KMS-11 (cell line): ENCODE results near the gene SLC35G1.

Source experiments
- H2AFZ ChIP-seq: fragments of 200-600 bp; sonication (generic); 2 replicates; pipeline ENCODE4 v1.6.1; 2016; ENCODE audit warnings: antibody characterized with exemption, mixed run types, low read depth
- H3K27ac ChIP-seq: fragments of 200-600 bp; sonication (generic); 2 replicates; pipeline ENCODE4 v1.6.1; 2016; ENCODE audit warnings: mild to moderate bottlenecking, mixed run types
- H3K27me3 ChIP-seq: fragments of 200-600 bp; sonication (generic); 2 replicates; pipeline ENCODE4 v1.6.1; 2017; ENCODE audit warnings: mild to moderate bottlenecking, low read depth, mixed run types, moderate library complexity; ENCODE audit not compliant: insufficient read depth
- H3K36me3 ChIP-seq: fragments of 200-600 bp; sonication (generic); 2 replicates; pipeline ENCODE4 v1.6.1; 2017; ENCODE audit warnings: mild to moderate bottlenecking, mixed run types; ENCODE audit not compliant: insufficient read depth
- H3K4me1 ChIP-seq: fragments of 200-600 bp; sonication (generic); 2 replicates; pipeline ENCODE4 v1.6.1; 2016; ENCODE audit warnings: mild to moderate bottlenecking, low read depth, mixed run types; ENCODE audit not compliant: poor library complexity, severe bottlenecking
- H3K4me2 ChIP-seq: fragments of 200-600 bp; sonication (generic); 2 replicates; pipeline ENCODE4 v1.7.0; 2016; ENCODE audit warnings: mild to moderate bottlenecking, mixed run types
- H3K4me3 ChIP-seq: fragments of 200-600 bp; sonication (generic); IDR thresholded peaks from 2 replicates; pipeline ENCODE4 v1.6.1; 2017; ENCODE audit warnings: low read depth, low read length, mixed read lengths; ENCODE audit not compliant: insufficient read depth
- H3K79me2 ChIP-seq: fragments of 200-600 bp; sonication (generic); 2 replicates; pipeline ENCODE4 v1.6.1; 2016; ENCODE audit warnings: low read depth, mixed run types; ENCODE audit not compliant: insufficient read depth
- H3K9ac ChIP-seq: fragments of 200-600 bp; sonication (generic); 2 replicates; pipeline ENCODE4 v1.6.1; 2016; ENCODE audit warnings: mild to moderate bottlenecking, mixed run types
- H4K20me1 ChIP-seq: fragments of 200-600 bp; sonication (generic); 2 replicates; pipeline ENCODE4 v1.6.1; 2016; ENCODE audit warnings: mild to moderate bottlenecking, mixed run types; ENCODE audit not compliant: insufficient read depth
- TF ChIP-seq, protein P1 (sequence below): fragments of 200-600 bp; sonication (generic); conservative IDR thresholded peaks from 2 replicates; pipeline ENCODE4 v1.6.1; 2017; ENCODE audit warnings: low read depth, mild to moderate bottlenecking, antibody characterized with exemption, low read length, moderate library complexity, mixed read lengths

Gene SLC35G1

DNA sequence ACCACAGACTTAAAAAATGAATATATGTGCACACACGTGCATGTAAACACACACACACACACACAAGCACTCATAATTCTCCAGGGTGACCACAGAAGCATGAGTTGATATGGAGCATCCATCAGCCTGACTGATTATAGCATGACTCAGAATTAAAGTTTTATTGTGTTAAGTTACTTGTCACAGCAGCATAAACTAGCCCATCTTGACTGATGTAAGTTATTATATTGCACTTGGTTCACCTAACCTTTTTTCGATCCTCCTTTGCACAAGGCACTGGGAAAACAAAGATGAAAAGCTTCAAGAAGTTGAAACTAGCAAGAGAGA is 18.8 kb upstream of the SLC35G1 start:
- no peaks in the 10 kb centered on the region for H4K20me1 ChIP-seq
- H2AFZ ChIP-seq = no peak overlapping the region
- peaks cover 6% of the 10 kb centered on the region for H3K4me1 ChIP-seq
- H3K27me3 ChIP-seq = no peaks in the 10 kb centered on the region
- no peaks in the 10 kb centered on the region for H3K36me3 ChIP-seq
- no peak overlapping the region for H3K4me2 ChIP-seq
- H3K27ac ChIP-seq = no peak overlapping the region
- no peaks in the 10 kb centered on the region for H3K79me2 ChIP-seq
- TF ChIP-seq, protein P1, sequence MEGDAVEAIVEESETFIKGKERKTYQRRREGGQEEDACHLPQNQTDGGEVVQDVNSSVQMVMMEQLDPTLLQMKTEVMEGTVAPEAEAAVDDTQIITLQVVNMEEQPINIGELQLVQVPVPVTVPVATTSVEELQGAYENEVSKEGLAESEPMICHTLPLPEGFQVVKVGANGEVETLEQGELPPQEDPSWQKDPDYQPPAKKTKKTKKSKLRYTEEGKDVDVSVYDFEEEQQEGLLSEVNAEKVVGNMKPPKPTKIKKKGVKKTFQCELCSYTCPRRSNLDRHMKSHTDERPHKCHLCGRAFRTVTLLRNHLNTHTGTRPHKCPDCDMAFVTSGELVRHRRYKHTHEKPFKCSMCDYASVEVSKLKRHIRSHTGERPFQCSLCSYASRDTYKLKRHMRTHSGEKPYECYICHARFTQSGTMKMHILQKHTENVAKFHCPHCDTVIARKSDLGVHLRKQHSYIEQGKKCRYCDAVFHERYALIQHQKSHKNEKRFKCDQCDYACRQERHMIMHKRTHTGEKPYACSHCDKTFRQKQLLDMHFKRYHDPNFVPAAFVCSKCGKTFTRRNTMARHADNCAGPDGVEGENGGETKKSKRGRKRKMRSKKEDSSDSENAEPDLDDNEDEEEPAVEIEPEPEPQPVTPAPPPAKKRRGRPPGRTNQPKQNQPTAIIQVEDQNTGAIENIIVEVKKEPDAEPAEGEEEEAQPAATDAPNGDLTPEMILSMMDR = no peak
- no peak overlapping the region for H3K9ac ChIP-seq
- H3K4me3 ChIP-seq = no peak overlapping the region

DNA sequence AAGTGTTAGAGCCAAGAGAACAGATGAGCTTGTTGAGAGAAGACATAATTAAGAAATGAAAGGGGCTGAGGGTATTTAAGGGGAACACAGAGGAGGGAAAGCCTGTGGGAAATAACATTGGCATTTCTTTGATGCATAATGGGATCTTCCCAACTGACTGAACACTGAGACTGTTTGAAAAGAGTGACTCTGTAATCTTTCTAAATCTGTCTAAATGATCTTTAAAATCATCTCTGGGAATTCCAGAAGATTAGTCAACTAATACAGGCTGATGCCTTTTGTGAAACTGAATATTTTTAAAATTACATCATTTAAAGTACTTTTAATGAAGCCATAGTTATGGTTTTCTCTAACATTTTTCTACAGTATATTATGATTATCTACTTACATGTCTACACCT is 17.4 kb upstream of the SLC35G1 start:
- Histone ChIP-seq H3K27ac (no peak overlapping the region), H4K20me1 (no peaks in the 10 kb centered on the region), H3K79me2 (no peaks in the 10 kb centered on the region), H3K27me3 (no peaks in the 10 kb centered on the region), H2AFZ (no peak overlapping the region), H3K4me2 (no peak overlapping the region), H3K9ac (no peak overlapping the region), H3K4me3 (no peak overlapping the region), H3K4me1 (peaks cover 6% of the 10 kb centered on the region), H3K36me3 (no peaks in the 10 kb centered on the region)
- TF ChIP-seq, protein P1 = no peak

DNA sequence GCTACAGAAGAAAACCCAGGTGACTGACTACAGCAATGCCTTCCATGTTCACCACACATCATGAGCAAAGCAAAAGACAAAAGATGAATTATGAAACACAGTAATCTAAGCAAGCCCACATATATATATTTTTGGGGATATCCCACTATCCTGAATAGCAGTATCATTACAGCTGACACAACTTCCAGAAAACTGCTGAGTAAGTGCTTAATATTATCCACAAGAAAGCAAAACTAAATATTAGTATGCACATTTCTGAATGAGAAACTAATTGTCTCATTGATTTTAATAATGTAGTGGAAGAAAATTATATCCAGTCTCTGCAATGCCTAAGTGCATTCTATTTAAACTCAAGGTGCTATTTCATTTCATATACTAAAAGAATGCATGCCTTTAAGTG is 14.5 kb upstream of the SLC35G1 start:
- TF ChIP-seq, protein P1 = no peak

DNA sequence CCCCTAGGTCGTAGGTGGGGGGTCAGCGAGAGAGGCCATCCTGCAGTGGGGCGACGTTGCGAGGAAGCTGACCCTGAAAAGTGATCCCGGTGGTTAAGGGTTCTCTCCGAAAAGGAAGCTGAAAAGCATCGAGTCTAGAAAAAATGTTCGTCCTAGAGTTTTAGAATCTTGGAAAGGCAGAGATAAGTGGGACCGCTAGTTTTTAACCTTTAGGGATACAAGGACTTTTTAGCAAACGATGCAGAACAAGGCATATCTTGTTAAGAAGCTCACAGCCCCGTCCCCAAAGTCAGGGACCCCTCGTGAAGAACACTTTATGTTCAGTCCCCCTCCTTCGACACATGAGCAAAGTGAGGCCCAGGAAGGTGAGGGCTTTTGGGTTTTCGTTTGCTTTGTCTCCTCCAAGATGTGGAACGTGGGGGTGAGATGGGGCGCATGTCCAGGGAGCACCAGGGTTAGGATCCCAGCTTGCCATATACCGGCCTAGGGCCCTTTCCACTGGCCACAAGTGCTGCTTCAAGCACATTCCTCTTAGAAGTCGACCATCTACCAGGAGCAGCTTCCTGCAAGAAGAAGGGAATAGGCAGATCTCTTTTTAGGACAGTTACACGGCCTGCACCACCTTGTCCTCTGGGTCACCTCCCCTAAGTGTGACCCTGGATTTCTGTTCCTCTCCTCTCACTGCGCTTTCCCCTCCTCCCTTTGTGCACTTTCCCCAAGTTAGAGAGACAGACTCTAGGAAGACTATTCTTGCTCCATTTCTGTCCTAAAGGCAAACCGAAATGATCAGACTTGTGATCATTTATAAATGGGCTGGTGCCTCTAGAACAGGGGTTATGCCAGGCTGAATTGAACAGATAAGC is 969 bp downstream of the SLC35G1 start:
- Histone ChIP-seq H3K36me3 (no peaks in the 10 kb centered on the region), H3K4me2 (peak overlapping the region; percentile 90), H2AFZ (peak overlapping the region; percentile 97), H3K79me2 (0 out of 2 replicates have a peak, but pooled peaks cover 12% of the 10 kb centered on the region), H3K27ac (no peak overlapping the region), H4K20me1 (no peaks in the 10 kb centered on the region), H3K27me3 (no peaks in the 10 kb centered on the region), H3K9ac (peak overlapping the region; percentile 84), H3K4me1 (peaks cover 32% of the 10 kb centered on the region), H3K4me3 (no peak overlapping the region)
- TF ChIP-seq, protein P1 = no peak

More for the DNA sequence above, 14.5 kb upstream of the SLC35G1 start:
- no peak overlapping the region for H2AFZ ChIP-seq
- H3K79me2 ChIP-seq = no peaks in the 10 kb centered on the region
- H3K36me3 ChIP-seq = no peaks in the 10 kb centered on the region
- H3K27ac ChIP-seq = no peak overlapping the region
- H3K9ac ChIP-seq = no peak overlapping the region
- no peaks in the 10 kb centered on the region for H3K4me1 ChIP-seq
- no peaks in the 10 kb centered on the region for H4K20me1 ChIP-seq
- no peak overlapping the region for H3K4me2 ChIP-seq
- no peaks in the 10 kb centered on the region for H3K27me3 ChIP-seq
- no peak overlapping the region for H3K4me3 ChIP-seq
